Measurements from ENCODE around the gene GEMIN7. TPM values are rescaled to one million over a fixed set of nuclear protein-coding genes. Genes with fewer than 3 reads are reported as not detected.

Gene GEMIN7
- total and polyA plus RNA-seq, 2 of the 13 experiments (the other 11 are each of a cell fraction or from before 2014, with no cell fraction given): 24.1 to 30.6 TPM

- ChIA-PET POLR2A (interaction anchor here (1.6 to 2.0 kb wide), 2 partner anchors 9 to 157 kb away, joined by 4 to 11 read pairs; partner anchors contain the start of genes CLASRP and TOMM40), CTCF (ENCODE audit: low intra/inter-chr PET ratio, low total read pairs) (no interaction called here)
- no peak overlapping the region for H3K9ac ChIP-seq (ENCODE audit: insufficient read depth, low read depth, low read length)
- ATAC-seq: no peak
- in situ Hi-C loops (cut with HindIII; ENCODE audit: extremely low pct_ligation_motif_present, low pct_unique_long_range_greater_than_20kb): no loop called here
- H3K4me1 ChIP-seq (ENCODE audit: insufficient read depth, low read length): peaks cover 60% of the 10 kb centered on the region
- DNase-seq (ENCODE audit: low spot score): no peak
- no TSS peak for BruUV-seq (replicated peaks)
- H3K4me3 ChIP-seq (replicated peaks in 1 of 3; ENCODE audit: insufficient read depth in 1 of 3, low read depth in 2 of 3, low read length in 3 of 3): peak overlapping the region in 1 of 3 experiments; percentile 64; a peak in 1 of 6 replicates
- peak overlapping the region; percentile 83 for H3K4me2 ChIP-seq (ENCODE audit: low read depth, low read length)
- no peaks in the 10 kb centered on the region for H3K9me3 ChIP-seq (ENCODE audit: low read length)
- peaks cover 53% of the 10 kb centered on the region for H3K79me2 ChIP-seq (ENCODE audit: insufficient read depth, low read length)
- no peak overlapping the region for H2AFZ ChIP-seq (ENCODE audit: low read length)
- 67% methylated on average over 7 of the region's 7 CpGs for WGBS (ENCODE audit: low lambda C conversion rate)
- TF ChIP-seq PBX3 (CRISPR knock-in tag; IDR thresholded peaks at IDR 0.05; ENCODE audit: borderline replicate concordance) (no peak), SP140L (CRISPR knock-in tag; IDR thresholded peaks at IDR 0.05; ENCODE audit: borderline replicate concordance) (no peak), ZNF136 (CRISPR knock-in tag; IDR thresholded peaks at IDR 0.05; ENCODE audit: low read depth) (no peak), ZUFSP (CRISPR knock-in tag; IDR thresholded peaks at IDR 0.05; ENCODE audit: borderline replicate concordance) (no peak), ZNF652 (CRISPR knock-in tag; IDR thresholded peaks at IDR 0.05; ENCODE audit: borderline replicate concordance, low read depth) (no peak), ZNF558 (CRISPR knock-in tag; IDR thresholded peaks at IDR 0.05; ENCODE audit: borderline replicate concordance) (no peak), ZNF432 (CRISPR knock-in tag; IDR thresholded peaks at IDR 0.05; ENCODE audit: borderline replicate concordance) (no peak), ETS1 (CRISPR knock-in tag; IDR thresholded peaks at IDR 0.05) (no peak), SATB2 (CRISPR knock-in tag; IDR thresholded peaks at IDR 0.05) (no peak), ZNF232 (CRISPR knock-in tag; IDR thresholded peaks at IDR 0.05; ENCODE audit: borderline replicate concordance) (no peak), ZNF678 (CRISPR knock-in tag; IDR thresholded peaks at IDR 0.05) (no peak), ZNF292 (CRISPR knock-in tag; IDR thresholded peaks at IDR 0.05; ENCODE audit: borderline replicate concordance, low read depth) (no peak), MYC (CRISPR knock-in tag; IDR thresholded peaks at IDR 0.05; ENCODE audit: borderline replicate concordance) (no peak)
- peak overlapping the region; percentile 83 for H3K27ac ChIP-seq (ENCODE audit: extremely low read length, insufficient read depth, low read length)
- intact Hi-C loops (cut with micrococcal nuclease; ENCODE audit: unreplicated experiment): no loop called here
- H4K20me1 ChIP-seq (ENCODE audit: insufficient read depth, low read length): peaks cover 18% of the 10 kb centered on the region; the same call in 1 of the 2 replicates
- H3K27me3 ChIP-seq (ENCODE audit: control insufficient read depth in 1 of 2, insufficient read depth in 2 of 2, low read length in 2 of 2): no peaks in the 10 kb centered on the region
- FAIRE-seq: no peak
- H3K36me3 ChIP-seq (replicated peaks in 1 of 2; ENCODE audit: control insufficient read depth in 1 of 2, insufficient read depth in 2 of 2, low read length in 2 of 2): peaks cover 11 to 37% of the 10 kb centered on the region in 2 experiments; a peak in 4 of 5 replicates
These were observed 31.8 kb upstream of the GEMIN7 start for GRCh38 chr19:45047188-45047797.
